ENCODE measurements around the gene DYNC1H1.

GRCh38 chr14:102042699-102043098 lies 78.3 kb downstream of the DYNC1H1 start:
- no peak for TF ChIP-seq CTCF (conservative IDR thresholded peaks at IDR 0.05; ENCODE audit: low read length)
- TF ChIP-seq EZH2phosphoT487 (IDR thresholded peaks at IDR 0.05; ENCODE audit: borderline replicate concordance, low read depth, low read length): no peak

All from OCI-LY7 (cell line).